Measurements from ENCODE around the gene MYO5B. TPM values are rescaled to one million over a fixed set of nuclear protein-coding genes. Genes with fewer than 3 reads are reported as not detected.

The MYO5B gene
- total RNA-seq, 4 donors from 2014 or later = 0.05 to 0.60 (median 0.35) TPM

DNA sequence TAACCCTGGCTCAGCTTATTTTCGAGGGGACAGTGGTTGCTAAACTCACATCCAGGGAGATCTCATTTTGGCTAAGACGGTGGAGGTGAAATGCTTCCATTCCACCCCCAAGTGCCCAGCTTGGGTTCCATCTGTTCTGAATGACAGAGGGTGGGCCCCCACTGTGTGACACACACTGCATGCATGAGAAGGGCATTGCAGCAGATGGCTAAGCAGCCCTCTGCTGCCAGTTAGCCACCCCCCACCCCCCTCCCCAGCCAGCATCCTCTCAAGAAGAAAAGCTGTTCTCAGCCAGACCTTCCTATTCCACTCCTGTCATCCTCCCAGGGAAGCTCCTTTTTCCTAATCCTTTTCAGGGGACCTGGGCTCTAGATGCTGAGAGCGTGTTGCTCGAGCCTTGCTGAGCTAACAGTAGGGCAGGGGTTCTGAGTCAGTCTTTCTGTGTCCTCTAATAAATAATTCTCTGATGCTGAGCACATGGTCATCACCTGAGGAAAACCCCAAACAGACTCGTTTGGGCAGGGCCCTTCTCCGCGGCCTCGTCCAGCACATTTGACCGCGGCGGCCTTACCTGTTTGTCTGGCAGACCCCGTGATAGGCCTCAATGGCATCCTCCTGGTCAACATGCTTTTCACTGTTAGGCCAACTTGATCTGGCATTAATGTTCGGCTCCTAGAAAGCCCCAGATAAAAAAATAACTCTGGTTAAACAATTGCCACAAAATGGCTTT, 332.1 kb downstream of the MYO5B start:
- TF ChIP-seq POLR2A (IDR thresholded peaks at IDR 0.05) = no peak
- TF ChIP-seq, protein P1, sequence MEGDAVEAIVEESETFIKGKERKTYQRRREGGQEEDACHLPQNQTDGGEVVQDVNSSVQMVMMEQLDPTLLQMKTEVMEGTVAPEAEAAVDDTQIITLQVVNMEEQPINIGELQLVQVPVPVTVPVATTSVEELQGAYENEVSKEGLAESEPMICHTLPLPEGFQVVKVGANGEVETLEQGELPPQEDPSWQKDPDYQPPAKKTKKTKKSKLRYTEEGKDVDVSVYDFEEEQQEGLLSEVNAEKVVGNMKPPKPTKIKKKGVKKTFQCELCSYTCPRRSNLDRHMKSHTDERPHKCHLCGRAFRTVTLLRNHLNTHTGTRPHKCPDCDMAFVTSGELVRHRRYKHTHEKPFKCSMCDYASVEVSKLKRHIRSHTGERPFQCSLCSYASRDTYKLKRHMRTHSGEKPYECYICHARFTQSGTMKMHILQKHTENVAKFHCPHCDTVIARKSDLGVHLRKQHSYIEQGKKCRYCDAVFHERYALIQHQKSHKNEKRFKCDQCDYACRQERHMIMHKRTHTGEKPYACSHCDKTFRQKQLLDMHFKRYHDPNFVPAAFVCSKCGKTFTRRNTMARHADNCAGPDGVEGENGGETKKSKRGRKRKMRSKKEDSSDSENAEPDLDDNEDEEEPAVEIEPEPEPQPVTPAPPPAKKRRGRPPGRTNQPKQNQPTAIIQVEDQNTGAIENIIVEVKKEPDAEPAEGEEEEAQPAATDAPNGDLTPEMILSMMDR (IDR thresholded peaks at IDR 0.05 in 4 of 5, conservative IDR thresholded peaks at IDR 0.05 in 1 of 5) = no peak
- DNase-seq (no peak), ATAC-seq (no peak)
- H3K27ac ChIP-seq = no peak overlapping the region
- H3K4me1 ChIP-seq = no peaks in the 10 kb centered on the region
- no peak overlapping the region for H3K4me3 ChIP-seq
- no peaks in the 10 kb centered on the region for H3K9me3 ChIP-seq
- in situ Hi-C loops (cut with MboI; ENCODE audit: low sequenced_read_pairs in 4 of 4) (loop anchor here in 1 of 4 donors (25.0 kb wide), 1 partner anchor 351 kb away; no protein-coding TSS in a partner anchor), intact Hi-C loops (cut with DNase I; ENCODE audit: low total_unique reads) (no loop called here)
- no peaks in the 10 kb centered on the region for H3K36me3 ChIP-seq
- no peaks in the 10 kb centered on the region for H3K27me3 ChIP-seq

DNA sequence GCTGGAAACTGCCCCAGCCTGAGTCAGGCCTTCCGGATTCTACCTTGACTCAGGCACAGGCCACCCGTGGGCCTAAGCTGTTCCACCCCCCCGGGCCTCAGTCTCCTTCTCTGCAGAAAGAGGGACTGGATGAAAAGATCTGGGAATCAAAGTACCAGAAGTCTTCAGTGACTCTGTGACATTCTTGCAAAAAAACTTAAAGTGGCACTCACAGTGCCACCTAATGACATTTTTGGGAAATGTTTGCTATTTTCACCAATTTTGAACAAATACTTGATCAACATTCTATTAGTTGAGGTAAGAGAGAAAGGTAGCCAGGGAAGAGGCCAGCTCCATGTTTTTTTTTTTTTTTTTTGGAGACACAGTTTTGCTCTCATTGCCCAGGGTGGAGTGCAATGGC, 333.3 kb downstream of the MYO5B start:
- DNase-seq (no peak), ATAC-seq (no peak)
- in situ Hi-C loops (cut with MboI; ENCODE audit: low sequenced_read_pairs in 4 of 4) (loop anchor here in 1 of 4 donors (25.0 kb wide), 1 partner anchor 349 kb away; no protein-coding TSS in a partner anchor), intact Hi-C loops (cut with DNase I; ENCODE audit: low total_unique reads) (no loop called here)
- H3K9me3 ChIP-seq = no peaks in the 10 kb centered on the region
- H3K27me3 ChIP-seq = no peaks in the 10 kb centered on the region
- no peak overlapping the region for H3K4me3 ChIP-seq
- H3K27ac ChIP-seq = no peak overlapping the region
- TF ChIP-seq, protein P1 (IDR thresholded peaks at IDR 0.05 in 4 of 5, conservative IDR thresholded peaks at IDR 0.05 in 1 of 5) = no peak
- TF ChIP-seq POLR2A (IDR thresholded peaks at IDR 0.05) = no peak
- H3K4me1 ChIP-seq = no peaks in the 10 kb centered on the region
- no peaks in the 10 kb centered on the region for H3K36me3 ChIP-seq

DNA sequence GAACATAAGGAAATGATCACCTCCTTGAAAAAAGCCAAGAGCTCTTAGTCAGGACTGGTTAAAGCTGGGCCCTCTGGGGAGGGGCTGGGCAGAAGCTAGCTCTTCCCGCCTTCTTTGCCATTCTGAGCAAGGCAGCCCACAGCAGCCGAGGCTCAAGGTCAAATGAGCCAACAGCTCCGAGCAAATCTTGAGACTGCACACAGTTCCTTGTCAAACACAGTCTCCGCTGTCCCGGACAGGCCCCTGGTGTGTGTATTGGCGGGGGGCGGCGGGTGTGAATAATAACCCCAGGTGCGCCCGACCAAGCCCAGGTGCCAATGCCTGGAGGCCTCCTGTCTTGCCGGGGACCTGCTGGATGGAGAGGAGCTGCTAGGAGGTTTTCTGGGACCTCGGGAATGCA, 335.2 kb downstream of the MYO5B start:
- no peaks in the 10 kb centered on the region for H3K9me3 ChIP-seq
- H3K36me3 ChIP-seq = no peaks in the 10 kb centered on the region
- intact Hi-C loops (cut with DNase I; ENCODE audit: low total_unique reads) = loop anchor here (2.0 to 5.0 kb wide), 3 partner anchors 47 to 349 kb away; partner anchors contain the start of gene ACAA2
- no peaks in the 10 kb centered on the region for H3K4me1 ChIP-seq
- H3K4me3 ChIP-seq = no peak overlapping the region
- TF ChIP-seq, protein P1 (IDR thresholded peaks at IDR 0.05 in 4 of 5, conservative IDR thresholded peaks at IDR 0.05 in 1 of 5) = no peak
- no peak for TF ChIP-seq POLR2A (IDR thresholded peaks at IDR 0.05)
- DNase-seq (no peak), ATAC-seq (no peak)
- no peaks in the 10 kb centered on the region for H3K27me3 ChIP-seq
- no peak overlapping the region for H3K27ac ChIP-seq
- in situ Hi-C loops (cut with MboI; ENCODE audit: low sequenced_read_pairs in 4 of 4) = loop anchor here (5.0 to 25.0 kb wide), 4 partner anchors 345 to 355 kb away; no protein-coding TSS in a partner anchor

DNA sequence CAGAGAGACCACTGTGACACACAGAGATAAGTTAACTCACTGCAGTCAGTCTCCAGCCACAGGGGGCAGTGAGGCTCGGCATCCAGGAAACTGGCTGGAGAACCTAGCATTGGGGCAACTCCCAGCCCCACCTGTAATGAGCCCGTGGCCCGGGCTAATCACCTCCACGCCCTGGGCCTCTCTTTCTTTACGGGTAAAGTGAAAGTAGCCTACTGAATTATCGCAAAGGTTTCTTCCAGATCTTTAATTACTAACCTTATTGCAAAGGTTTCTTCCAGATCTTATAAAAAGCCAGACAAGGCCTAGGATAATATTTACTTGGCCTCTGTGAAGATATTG, 336.0 kb downstream of the MYO5B start:
- in situ Hi-C loops (cut with MboI; ENCODE audit: low sequenced_read_pairs in 4 of 4) = loop anchor here (5.0 to 25.0 kb wide), 4 partner anchors 344 to 354 kb away; no protein-coding TSS in a partner anchor
- Histone ChIP-seq H3K36me3 (no peaks in the 10 kb centered on the region), H3K4me3 (no peak overlapping the region), H3K27me3 (no peaks in the 10 kb centered on the region), H3K27ac (no peak overlapping the region), H3K9me3 (no peaks in the 10 kb centered on the region), H3K4me1 (no peaks in the 10 kb centered on the region)
- TF ChIP-seq, protein P1 (IDR thresholded peaks at IDR 0.05 in 4 of 5, conservative IDR thresholded peaks at IDR 0.05 in 1 of 5) = peak in 2 of 5 experiments; percentile 2 to 5
- TF ChIP-seq POLR2A (IDR thresholded peaks at IDR 0.05) = no peak
- intact Hi-C loops (cut with DNase I; ENCODE audit: low total_unique reads) = loop anchor here (2.0 to 5.0 kb wide), 3 partner anchors 47 to 348 kb away; partner anchors contain the start of gene ACAA2
- no peak for DNase-seq
- ATAC-seq = no peak
